ENCODE measurements around the gene PREP.

DNA sequence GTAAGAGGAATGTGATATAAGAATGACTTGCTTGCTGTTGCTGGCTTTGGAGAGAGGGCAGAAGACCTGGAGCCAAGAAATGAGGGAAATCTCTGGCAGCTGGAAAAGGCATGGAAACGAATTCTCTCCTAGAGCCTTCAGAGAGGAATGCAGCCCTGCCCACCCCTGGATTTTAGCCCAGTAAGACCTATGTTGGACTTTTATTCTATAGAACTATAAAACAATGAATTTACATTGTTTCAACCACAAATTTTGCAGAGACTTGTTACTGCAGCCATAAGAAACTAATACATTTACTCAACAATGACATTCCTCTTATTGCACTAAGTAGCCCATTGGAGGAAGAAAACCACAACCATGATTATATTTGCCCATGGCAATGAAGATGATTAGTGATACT lies 39.5 kb upstream of the PREP start:
- TF ChIP-seq, protein P1, sequence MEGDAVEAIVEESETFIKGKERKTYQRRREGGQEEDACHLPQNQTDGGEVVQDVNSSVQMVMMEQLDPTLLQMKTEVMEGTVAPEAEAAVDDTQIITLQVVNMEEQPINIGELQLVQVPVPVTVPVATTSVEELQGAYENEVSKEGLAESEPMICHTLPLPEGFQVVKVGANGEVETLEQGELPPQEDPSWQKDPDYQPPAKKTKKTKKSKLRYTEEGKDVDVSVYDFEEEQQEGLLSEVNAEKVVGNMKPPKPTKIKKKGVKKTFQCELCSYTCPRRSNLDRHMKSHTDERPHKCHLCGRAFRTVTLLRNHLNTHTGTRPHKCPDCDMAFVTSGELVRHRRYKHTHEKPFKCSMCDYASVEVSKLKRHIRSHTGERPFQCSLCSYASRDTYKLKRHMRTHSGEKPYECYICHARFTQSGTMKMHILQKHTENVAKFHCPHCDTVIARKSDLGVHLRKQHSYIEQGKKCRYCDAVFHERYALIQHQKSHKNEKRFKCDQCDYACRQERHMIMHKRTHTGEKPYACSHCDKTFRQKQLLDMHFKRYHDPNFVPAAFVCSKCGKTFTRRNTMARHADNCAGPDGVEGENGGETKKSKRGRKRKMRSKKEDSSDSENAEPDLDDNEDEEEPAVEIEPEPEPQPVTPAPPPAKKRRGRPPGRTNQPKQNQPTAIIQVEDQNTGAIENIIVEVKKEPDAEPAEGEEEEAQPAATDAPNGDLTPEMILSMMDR (IDR thresholded peaks at IDR 0.05 in 4 of 5, conservative IDR thresholded peaks at IDR 0.05 in 1 of 5) = no peak
- no peak for TF ChIP-seq POLR2A (IDR thresholded peaks at IDR 0.05)
